Skeletal muscle tissue (tissue), 4 donors: Measurements from ENCODE around the gene KRTAP5-6. TPM values are rescaled to one million over a fixed set of nuclear protein-coding genes. Genes with fewer than 3 reads are reported as not detected.

Source experiments
- H3K27ac ChIP-seq: one replicate; pipeline ENCODE4 v1.7.0; 2013; ENCODE audit warnings: mild to moderate bottlenecking, low read depth, low read length, inconsistent platforms
- H3K27me3 ChIP-seq, 3 donors: one replicate each; pipeline ENCODE4 v1.7.0; 2013; ENCODE audit warnings: low read length in 3 of 3; ENCODE audit not compliant: control insufficient read depth in 3 of 3, insufficient read depth in 3 of 3
- H3K36me3 ChIP-seq, 3 donors: one replicate each; pipeline ENCODE4 v1.7.0; 2013; ENCODE audit warnings: low read length in 3 of 3; ENCODE audit not compliant: control insufficient read depth in 3 of 3, insufficient read depth in 3 of 3
- H3K4me1 ChIP-seq, 3 donors: one replicate each; pipeline ENCODE4 v1.7.0; 2013; ENCODE audit warnings: low read length in 3 of 3, mild to moderate bottlenecking in 3 of 3; ENCODE audit not compliant: control insufficient read depth in 3 of 3, insufficient read depth in 3 of 3
- H3K4me3 ChIP-seq, 3 donors: one replicate each; pipeline ENCODE4 v1.7.0; 2013; ENCODE audit warnings: low read length in 3 of 3
- H3K9ac ChIP-seq, 3 donors: one replicate each; pipeline ENCODE4 v1.7.0; 2013; ENCODE audit warnings: low read length in 3 of 3, mild to moderate bottlenecking in 3 of 3, moderate library complexity in 2 of 3, low read depth in 1 of 3
- H3K9me3 ChIP-seq, 3 donors: one replicate each; pipeline ENCODE4 v1.7.0; 2013; ENCODE audit warnings: low read length in 3 of 3; ENCODE audit not compliant: control insufficient read depth in 3 of 3
- total RNA-seq: library from RNA; depleted of rRNA; stranded (reverse); fragments of >200 nt; gene quantifications from one replicate; pipeline ENCODE4 v1.2.3, GENCODE V29; 2014
- donor health status: Osteomylitis.

Gene KRTAP5-6
- total RNA-seq, 1 donor from 2014 or later: not detected

DNA sequence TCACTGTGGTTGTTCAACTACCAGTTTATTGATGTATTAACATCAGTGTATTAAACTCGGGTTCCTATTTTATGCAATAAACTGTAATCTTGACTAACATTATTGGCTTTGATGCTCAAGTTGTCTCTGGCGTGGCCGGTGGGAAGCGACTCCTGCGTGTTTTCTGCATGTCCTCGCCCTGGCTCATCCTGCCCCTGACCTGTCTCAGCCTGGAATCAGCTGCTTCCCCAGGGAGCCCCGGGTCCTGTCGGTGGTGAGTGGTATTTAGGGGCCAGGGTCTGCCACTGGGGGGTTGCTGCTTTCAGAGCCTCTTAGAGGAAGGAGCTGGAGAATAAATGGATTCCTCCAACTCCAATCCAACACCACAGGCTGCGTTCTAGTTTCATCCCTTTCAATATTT is 30.9 kb downstream of the KRTAP5-6 start:
- no peak overlapping the region for H3K9ac ChIP-seq
- no peak overlapping the region for H3K4me3 ChIP-seq
- H3K9me3 ChIP-seq: no peaks in the 10 kb centered on the region
- H3K27ac ChIP-seq: no peak overlapping the region
- peaks cover 44 to 56% (median 46%) of the 10 kb centered on the region in 3 donors for H3K27me3 ChIP-seq
- H3K36me3 ChIP-seq: no peaks in the 10 kb centered on the region
- no peaks in the 10 kb centered on the region for H3K4me1 ChIP-seq

DNA sequence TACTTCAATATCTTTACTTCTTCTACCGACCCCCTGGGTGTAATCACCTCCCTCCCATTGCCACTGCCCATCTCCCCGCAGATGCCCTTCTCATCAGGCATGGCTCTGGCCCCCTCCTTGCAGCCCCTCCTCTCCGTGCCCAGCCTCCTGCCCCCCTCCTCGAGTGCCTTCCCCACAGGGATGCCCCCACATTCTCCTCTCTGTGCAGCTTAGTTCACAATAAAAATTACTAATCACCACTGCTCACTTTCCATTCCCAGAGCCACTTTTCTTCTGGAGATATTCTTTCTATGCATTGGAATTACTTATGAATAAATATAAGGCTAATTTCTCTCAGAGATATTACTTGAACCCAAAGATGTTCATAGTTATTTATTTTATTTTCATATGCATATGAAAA is 31.3 kb downstream of the KRTAP5-6 start:
- H3K36me3 ChIP-seq: no peaks in the 10 kb centered on the region
- no peaks in the 10 kb centered on the region for H3K4me1 ChIP-seq
- no peak overlapping the region for H3K27ac ChIP-seq
- H3K9me3 ChIP-seq: no peaks in the 10 kb centered on the region
- H3K27me3 ChIP-seq: peaks cover 49 to 59% (median 51%) of the 10 kb centered on the region in 3 donors
- no peak overlapping the region for H3K9ac ChIP-seq
- no peak overlapping the region for H3K4me3 ChIP-seq

DNA sequence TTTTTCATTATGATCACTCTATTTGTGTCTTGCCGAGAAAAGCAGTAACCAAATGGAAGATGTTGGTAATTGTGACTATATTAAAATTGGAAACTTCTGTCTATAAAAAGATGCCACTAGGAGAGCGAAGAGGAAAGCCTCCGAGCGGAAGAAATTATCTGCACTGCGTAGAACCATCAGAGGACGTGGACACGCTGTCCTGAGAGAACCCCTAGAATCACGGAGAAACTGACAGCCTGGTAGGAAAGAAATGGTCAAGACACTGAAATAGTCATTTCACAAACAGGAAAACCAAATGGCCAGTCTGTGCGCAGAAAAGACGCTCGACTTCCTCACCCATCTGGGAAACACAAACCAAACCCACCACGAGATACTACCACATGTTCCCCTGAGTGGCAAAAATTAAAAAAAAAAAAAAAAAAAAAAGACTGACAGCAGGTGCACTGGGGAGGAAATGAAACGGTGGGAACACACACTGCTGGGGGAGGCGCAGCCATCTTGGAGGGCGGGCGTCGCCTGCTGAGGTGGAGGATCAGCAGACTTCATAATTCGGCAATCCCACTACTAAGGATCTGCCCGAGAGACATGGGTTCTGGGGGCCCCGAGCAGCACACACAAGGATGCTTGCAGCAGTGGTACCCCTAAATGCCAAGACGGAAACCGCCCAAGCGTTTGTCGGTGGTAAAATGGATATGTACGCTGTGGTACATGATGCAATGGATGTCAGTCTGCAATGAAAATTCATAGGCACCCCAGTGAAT is 32.1 kb downstream of the KRTAP5-6 start:
- Histone ChIP-seq H3K27ac (no peak overlapping the region), H3K4me3 (no peak overlapping the region), H3K9ac (no peak overlapping the region), H3K4me1 (no peaks in the 10 kb centered on the region), H3K36me3 (no peaks in the 10 kb centered on the region), H3K27me3 (peaks cover 57 to 67% (median 59%) of the 10 kb centered on the region in 3 donors), H3K9me3 (no peaks in the 10 kb centered on the region)

DNA sequence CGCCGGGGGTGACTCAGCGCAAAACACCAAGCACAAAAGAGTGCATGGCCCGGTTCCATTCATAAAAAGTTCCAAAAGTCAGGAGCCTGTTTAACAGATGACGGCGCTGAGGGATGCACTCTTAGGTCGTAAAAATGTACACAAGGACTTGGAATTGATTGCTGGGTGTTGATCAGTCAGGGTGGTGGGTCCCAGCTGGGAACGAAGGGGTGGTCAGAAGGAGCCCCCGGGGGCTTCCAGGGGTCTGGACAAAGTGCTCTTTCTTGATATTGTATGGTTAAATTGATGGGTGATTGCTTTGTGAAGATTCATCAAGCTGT is 32.7 kb downstream of the KRTAP5-6 start:
- H3K4me1 ChIP-seq: no peaks in the 10 kb centered on the region
- no peaks in the 10 kb centered on the region for H3K9me3 ChIP-seq
- peaks cover 62 to 71% (median 64%) of the 10 kb centered on the region in 3 donors for H3K27me3 ChIP-seq
- no peak overlapping the region for H3K4me3 ChIP-seq
- no peaks in the 10 kb centered on the region for H3K36me3 ChIP-seq
- no peak overlapping the region for H3K9ac ChIP-seq
- no peak overlapping the region for H3K27ac ChIP-seq

DNA sequence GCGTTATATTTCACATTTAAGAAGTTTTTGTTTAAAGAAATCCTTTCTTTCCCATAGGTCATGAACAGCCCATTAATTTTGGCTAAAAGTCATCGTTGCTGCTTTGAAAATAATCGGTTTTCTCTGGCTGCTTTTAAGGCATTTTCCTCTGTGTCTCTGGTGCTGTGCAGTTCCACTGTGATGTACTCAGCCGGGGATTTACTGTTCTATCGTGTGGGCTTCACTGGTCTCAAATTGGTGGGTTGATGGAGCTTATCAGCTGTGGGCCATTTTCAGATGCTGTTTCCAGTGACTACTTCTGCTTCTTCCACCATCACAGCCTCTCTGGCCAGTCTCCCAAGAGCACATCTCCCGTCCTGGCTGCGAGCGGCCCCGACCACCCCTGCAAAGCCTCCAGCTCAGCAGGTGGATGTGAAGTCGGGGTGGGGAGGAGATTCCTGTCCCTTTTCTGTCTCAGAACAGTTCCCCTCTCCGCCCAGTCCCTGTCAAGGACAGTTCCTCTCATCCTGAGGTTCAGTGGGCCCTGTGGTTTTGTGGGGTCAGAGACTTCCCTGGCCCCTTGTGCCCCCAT is 33.1 kb downstream of the KRTAP5-6 start:
- Histone ChIP-seq H3K27me3 (peaks cover 67 to 75% (median 68%) of the 10 kb centered on the region in 3 donors), H3K9ac (no peak overlapping the region), H3K27ac (no peak overlapping the region), H3K36me3 (no peaks in the 10 kb centered on the region), H3K4me3 (no peak overlapping the region), H3K4me1 (no peaks in the 10 kb centered on the region), H3K9me3 (no peaks in the 10 kb centered on the region)

DNA sequence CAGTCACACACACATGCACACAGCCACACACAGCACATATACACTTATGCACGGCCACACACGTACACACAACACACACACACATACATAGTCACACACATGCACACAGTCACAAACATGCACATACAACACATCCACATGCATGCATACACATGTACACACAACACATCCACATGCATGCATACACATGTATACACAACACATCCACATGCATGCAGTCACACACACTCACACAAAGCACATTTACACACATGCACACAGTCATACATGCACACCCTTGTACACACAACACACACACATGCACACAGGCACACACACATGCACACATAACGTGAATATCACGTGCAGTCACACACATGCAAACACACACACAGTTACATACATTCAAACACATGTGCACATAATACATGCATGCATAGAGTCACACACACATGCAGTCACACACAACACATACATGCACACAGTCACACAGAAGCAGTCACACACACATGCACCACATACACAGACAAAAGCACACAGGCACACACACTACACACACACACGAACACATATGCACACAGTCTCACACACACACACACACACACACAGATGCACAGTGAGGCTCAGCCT is 34.6 kb downstream of the KRTAP5-6 start:
- no peaks in the 10 kb centered on the region for H3K4me1 ChIP-seq
- H3K36me3 ChIP-seq: no peaks in the 10 kb centered on the region
- H3K4me3 ChIP-seq: no peak overlapping the region
- H3K27ac ChIP-seq: no peak overlapping the region
- H3K9me3 ChIP-seq: peaks cover 0 to 4% (median 0%) of the 10 kb centered on the region in 3 donors
- H3K27me3 ChIP-seq: peaks cover 73 to 78% (median 73%) of the 10 kb centered on the region in 3 donors
- H3K9ac ChIP-seq: no peak overlapping the region

DNA sequence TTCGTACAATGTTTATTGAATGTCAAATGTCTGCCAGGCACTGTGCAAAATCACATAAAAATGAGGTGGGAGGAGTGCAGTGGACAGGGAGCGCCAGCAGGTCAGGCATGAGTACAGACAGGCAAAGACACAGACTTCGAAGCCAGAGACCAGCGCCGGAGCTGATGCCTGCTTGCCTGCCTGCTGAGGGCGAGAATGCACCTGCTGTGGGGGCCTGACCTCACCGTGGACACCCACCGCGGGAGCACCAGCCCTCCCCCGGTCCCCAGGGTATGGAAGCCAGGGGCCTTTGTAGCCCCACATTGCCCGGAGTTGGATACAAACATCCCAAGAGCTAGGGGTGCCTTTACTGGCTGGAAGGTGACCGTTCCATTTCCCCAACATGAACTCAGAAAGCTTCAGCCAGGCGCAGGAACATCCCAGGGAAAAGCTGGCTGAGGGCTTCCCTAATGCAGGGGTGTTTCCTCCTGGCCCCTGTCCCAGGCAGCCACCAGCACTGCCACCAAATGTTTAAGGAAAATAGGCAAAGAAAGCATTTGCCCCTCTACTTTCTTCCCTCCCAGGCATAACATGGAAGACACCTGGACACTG is 35.5 kb downstream of the KRTAP5-6 start:
- peaks cover 2 to 11% (median 7%) of the 10 kb centered on the region in 3 donors for H3K9me3 ChIP-seq
- H3K27ac ChIP-seq: no peak overlapping the region
- H3K4me1 ChIP-seq: no peaks in the 10 kb centered on the region
- peaks cover 71 to 78% (median 72%) of the 10 kb centered on the region in 3 donors for H3K27me3 ChIP-seq
- H3K4me3 ChIP-seq: no peak overlapping the region
- H3K9ac ChIP-seq: no peak overlapping the region
- no peaks in the 10 kb centered on the region for H3K36me3 ChIP-seq

DNA sequence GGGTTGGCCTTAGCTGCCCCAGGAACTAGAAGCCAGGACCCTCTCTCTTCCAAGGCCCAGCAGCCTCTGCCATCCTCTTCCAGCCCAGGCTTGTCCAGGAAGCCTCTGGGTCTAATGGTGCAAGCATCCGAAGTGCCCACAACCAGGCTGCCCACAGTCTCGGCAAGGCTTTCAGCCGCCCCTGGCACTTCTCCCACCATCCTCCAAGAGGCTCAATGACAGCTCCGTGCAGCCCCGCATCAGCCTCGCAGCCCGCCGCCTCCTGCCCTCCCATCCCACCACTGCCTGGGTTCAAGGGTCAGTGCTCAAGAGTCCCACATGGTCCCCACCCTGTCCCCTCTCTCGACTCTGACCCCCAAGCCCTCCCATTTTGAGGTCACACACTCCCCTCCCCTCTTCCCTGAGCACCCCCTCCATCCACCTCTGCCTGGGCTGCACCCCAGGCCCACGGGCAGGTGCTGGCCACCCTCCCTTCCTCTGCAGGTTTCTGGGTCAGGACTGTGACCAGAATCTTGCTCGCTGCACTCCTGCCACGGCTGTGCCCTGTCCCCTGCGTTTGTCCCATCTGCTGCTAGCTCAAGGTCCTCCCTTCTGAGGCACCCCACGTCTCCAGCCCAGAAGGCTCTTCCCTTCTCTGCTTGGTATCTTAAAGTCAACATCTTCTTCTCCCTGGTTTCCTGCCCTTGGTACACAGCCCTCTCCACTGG is 36.2 kb downstream of the KRTAP5-6 start:
- H3K4me1 ChIP-seq: no peaks in the 10 kb centered on the region
- H3K27ac ChIP-seq: no peak overlapping the region
- peaks cover 66 to 72% (median 71%) of the 10 kb centered on the region in 3 donors for H3K27me3 ChIP-seq
- H3K4me3 ChIP-seq: no peak overlapping the region
- no peak overlapping the region for H3K9ac ChIP-seq
- H3K9me3 ChIP-seq: peaks cover 2 to 12% (median 7%) of the 10 kb centered on the region in 3 donors
- no peaks in the 10 kb centered on the region for H3K36me3 ChIP-seq

DNA sequence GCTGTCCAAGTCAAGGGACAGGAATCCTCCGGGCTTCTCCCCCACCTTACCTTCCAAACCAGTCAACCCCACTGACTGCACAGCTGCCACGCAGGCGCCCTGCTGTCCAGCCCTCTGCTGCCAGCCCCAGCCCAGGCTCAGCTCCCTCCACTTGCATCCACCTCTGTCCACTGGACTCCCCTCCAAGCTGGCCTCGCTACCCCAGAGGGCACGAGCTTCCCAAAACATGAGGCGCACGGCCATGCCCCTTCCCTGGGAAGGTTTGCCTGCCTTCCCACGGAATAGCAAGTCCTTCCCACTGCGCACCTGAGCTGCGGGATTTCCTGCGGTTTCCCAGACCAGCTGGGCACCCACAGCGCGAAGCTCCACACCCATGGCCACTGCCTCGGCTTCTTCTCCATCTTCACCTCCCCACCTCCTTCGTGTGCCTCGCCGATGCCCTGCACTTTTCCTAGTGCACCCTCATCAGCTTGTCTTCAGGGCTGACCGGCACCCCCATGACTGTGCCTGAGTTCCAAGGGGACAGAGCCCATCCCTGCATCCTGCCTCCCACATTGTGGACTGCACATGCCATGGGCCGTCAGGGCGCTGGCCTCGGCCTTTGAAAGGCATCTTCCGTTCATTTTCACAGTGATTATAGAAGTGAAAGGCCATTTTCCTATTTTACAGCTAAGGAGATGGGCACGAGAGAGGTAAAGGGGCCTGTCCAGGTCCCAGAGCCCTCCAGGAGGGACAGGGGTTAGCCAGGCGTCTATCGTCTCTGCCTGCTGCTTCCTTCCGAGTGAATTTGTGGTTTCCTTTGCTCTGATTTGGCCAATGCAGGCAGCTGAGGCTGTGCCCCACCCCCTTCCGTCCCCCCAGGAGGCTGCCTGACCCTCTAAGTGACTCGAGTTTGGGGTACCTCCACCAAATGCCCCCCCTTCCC is 37.0 kb downstream of the KRTAP5-6 start:
- no peak overlapping the region for H3K4me3 ChIP-seq
- no peak overlapping the region for H3K9ac ChIP-seq
- peaks cover 64 to 71% (median 71%) of the 10 kb centered on the region in 3 donors for H3K27me3 ChIP-seq
- no peak overlapping the region for H3K27ac ChIP-seq
- no peaks in the 10 kb centered on the region for H3K36me3 ChIP-seq
- peaks cover 2 to 14% (median 7%) of the 10 kb centered on the region in 3 donors for H3K9me3 ChIP-seq
- no peaks in the 10 kb centered on the region for H3K4me1 ChIP-seq
